Activated CD8-positive, alpha-beta memory T cell treated with anti-CD3 and anti-CD28 coated beads, Interleukin-2, amount 50 U/mL, for 1 hour (primary cell): ENCODE measurements around the gene CEACAM21.

Experiments
- DNase-seq: peaks from one replicate; pipeline ENCODE4 v3.0.0-alpha.2; 2020; ENCODE audit errors: extremely low read depth

Gene CEACAM21

GRCh38 chr19:41619018-41619556 is 43.1 kb downstream of the CEACAM21 start:
- no peak for DNase-seq

GRCh38 chr19:41620171-41620570 is 44.2 kb downstream of the CEACAM21 start:
- no peak for DNase-seq

- DNase-seq, result no peak
Measured at GRCh38 chr19:41621226-41621625, 45.3 kb downstream of the CEACAM21 start.

- DNase-seq, result no peak
Measured at GRCh38 chr19:41621654-41622053, 45.7 kb downstream of the CEACAM21 start.

- no peak for DNase-seq
Measured at GRCh38 chr19:41623360-41623759, 47.4 kb downstream of the CEACAM21 start.

- DNase-seq, result no peak
Measured at GRCh38 chr19:41624515-41624914, 48.5 kb downstream of the CEACAM21 start.

- no peak for DNase-seq
Measured at GRCh38 chr19:41624937-41625336, 49.0 kb downstream of the CEACAM21 start.

- DNase-seq, result no peak
Measured at GRCh38 chr19:41626278-41626677, 50.3 kb downstream of the CEACAM21 start.

- DNase-seq, result no peak
Measured at GRCh38 chr19:41626877-41627276, 50.9 kb downstream of the CEACAM21 start, which contains the start of gene CEACAM4. Gene CEACAM4 (minus strand): TSS chr19:41627074. CDS start chr19:41626963, 111 bp downstream.

- no peak for DNase-seq
Measured at GRCh38 chr19:41627966-41628675, 52.2 kb downstream of the CEACAM21 start.
